Measurements from ENCODE around the gene HOXB1. TPM values are rescaled to one million over a fixed set of nuclear protein-coding genes. Genes with fewer than 3 reads are reported as not detected.

The HOXB1 gene
- polyA plus RNA-seq, 1 of the 3 experiments (the other 2 are of a cell fraction) = not detected

DNA sequence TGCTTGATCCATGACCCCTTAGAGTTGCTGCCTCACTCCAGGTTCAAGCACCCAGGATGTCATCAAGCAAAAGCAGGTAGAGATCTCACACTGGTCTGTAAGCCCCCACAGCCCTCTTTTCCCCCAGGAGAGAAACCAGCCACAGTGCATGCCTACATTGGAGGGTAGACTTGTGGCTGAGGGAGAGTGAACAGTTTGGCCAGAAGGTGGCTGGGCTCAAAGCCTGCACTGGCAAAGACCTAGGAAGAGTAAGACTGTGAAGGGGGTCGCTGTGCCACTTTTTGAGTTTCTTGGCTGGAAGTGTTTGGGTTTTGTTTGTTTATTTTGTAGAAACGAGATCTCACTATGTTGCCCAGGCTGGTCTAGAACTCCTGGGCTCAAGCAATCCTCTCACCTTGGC is 28.5 kb downstream of the HOXB1 start:
- H3K4me3 ChIP-seq (ENCODE audit: low read depth in 2 of 2, low read length in 1 of 2) = no peak overlapping the region
- CTCF ChIA-PET = interaction anchor here (1.4 to 1.6 kb wide), 2 partner anchors 12 to 45 kb away, joined by 3 read pairs; no protein-coding TSS in a partner anchor
- no peak for DNase-seq
- no peak for TF ChIP-seq CHD2 (IDR thresholded peaks at IDR 0.05; ENCODE audit: low read length, partially characterized antibody)
- TF ChIP-seq RFX5 (IDR thresholded peaks at IDR 0.05; ENCODE audit: low read length) = no peak
- no peak for TF ChIP-seq YY1 (IDR thresholded peaks at IDR 0.05; ENCODE audit: low read depth)
- TF ChIP-seq, protein P1, sequence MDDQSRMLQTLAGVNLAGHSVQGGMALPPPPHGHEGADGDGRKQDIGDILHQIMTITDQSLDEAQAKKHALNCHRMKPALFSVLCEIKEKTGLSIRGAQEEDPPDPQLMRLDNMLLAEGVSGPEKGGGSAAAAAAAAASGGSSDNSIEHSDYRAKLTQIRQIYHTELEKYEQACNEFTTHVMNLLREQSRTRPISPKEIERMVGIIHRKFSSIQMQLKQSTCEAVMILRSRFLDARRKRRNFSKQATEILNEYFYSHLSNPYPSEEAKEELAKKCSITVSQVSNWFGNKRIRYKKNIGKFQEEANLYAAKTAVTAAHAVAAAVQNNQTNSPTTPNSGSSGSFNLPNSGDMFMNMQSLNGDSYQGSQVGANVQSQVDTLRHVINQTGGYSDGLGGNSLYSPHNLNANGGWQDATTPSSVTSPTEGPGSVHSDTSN (IDR thresholded peaks at IDR 0.05) = no peak
- TF ChIP-seq RXRA (IDR thresholded peaks at IDR 0.05; ENCODE audit: borderline replicate concordance, low read depth) = no peak
- H3K79me2 ChIP-seq (ENCODE audit: insufficient read depth) = no peaks in the 10 kb centered on the region
- H3K27ac ChIP-seq (ENCODE audit: low read depth in 2 of 2, low read length in 1 of 2) = no peak overlapping the region
- H3K9me2 ChIP-seq = no peaks in the 10 kb centered on the region
- no peak overlapping the region for H3K9ac ChIP-seq
- no peaks in the 10 kb centered on the region for H4K20me1 ChIP-seq (ENCODE audit: insufficient read depth)
- H2AFZ ChIP-seq (ENCODE audit: low read depth) = no peak overlapping the region
- 18% methylated on average over 2 of the region's 2 CpGs for WGBS (ENCODE audit: low lambda C conversion rate)
- H3K9me3 ChIP-seq = no peaks in the 10 kb centered on the region
- peaks cover 64% of the 10 kb centered on the region for H3K27me3 ChIP-seq (ENCODE audit: insufficient read depth)
- H3F3A ChIP-seq (replicated peaks; ENCODE audit: insufficient read depth) = no peaks in the 10 kb centered on the region
- no peaks in the 10 kb centered on the region for H3K36me3 ChIP-seq (replicated peaks in 1 of 2; ENCODE audit: control insufficient read depth in 1 of 2, insufficient read depth in 2 of 2, low read length in 1 of 2)
- no peak overlapping the region for H3K4me2 ChIP-seq
- no peaks in the 10 kb centered on the region for H3K4me1 ChIP-seq (ENCODE audit: control insufficient read depth in 1 of 2, insufficient read depth in 2 of 2, low read depth in 1 of 2, low read length in 1 of 2)
- POLR2A ChIA-PET = no interaction called here

DNA sequence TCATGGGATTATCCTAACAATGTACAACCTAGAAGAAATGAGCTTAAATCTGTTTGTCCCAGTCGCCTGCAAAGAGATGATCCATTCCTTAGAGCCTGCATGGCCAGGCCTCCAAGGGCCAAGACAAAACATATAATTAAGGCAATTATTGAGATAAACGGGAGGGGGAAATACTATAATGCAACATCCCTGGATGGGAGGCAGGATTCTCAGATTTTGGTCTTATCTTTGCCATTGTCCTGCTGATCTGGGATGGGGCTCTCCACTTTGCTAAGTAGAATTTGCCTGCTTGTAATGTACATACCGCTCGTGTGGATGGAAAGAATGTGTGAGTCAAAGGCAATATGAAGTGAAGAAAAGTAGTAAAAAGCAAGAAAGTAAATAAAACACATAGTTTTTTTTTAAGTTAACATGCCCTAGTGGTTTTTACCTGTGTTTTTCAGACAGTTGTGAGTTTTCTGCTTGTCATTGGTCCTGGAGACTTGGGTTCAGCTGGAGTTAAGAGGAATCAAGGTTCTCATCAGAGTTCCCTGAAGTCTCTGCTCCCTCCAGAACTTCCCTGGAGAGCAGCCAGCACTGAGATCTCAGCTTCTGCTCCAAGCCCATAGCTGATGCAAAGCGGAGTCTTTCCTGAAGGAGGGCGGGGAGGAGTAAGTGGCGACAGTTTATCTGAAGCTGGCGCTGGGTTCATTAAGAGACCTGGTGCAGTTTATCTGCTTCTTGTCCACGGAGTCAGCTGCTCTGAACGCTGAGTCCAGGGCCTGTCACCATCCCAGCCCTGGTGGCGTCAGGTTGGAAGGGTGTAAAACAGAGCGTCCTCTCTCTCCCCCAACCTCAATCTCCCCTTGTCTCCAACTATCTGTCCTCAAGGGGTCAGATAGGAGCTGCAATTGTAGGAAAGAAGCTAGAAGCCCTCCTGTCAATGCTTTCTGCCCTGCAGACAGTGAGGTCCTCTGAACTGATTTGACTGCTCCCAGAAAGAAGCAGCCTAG is 30.1 kb downstream of the HOXB1 start:
- 30% methylated on average over 12 of the region's 12 CpGs for WGBS (ENCODE audit: low lambda C conversion rate)
- Histone ChIP-seq H4K20me1 (ENCODE audit: insufficient read depth) (no peaks in the 10 kb centered on the region), H3K79me2 (ENCODE audit: insufficient read depth) (no peaks in the 10 kb centered on the region), H3K4me1 (ENCODE audit: control insufficient read depth in 1 of 2, insufficient read depth in 2 of 2, low read depth in 1 of 2, low read length in 1 of 2) (no peaks in the 10 kb centered on the region), H3K4me3 (ENCODE audit: low read depth in 2 of 2, low read length in 1 of 2) (no peak overlapping the region), H2AFZ (ENCODE audit: low read depth) (no peak overlapping the region), H3K4me2 (no peak overlapping the region), H3K9ac (no peak overlapping the region), H3K36me3 (replicated peaks in 1 of 2; ENCODE audit: control insufficient read depth in 1 of 2, insufficient read depth in 2 of 2, low read length in 1 of 2) (no peaks in the 10 kb centered on the region), H3K27me3 (ENCODE audit: insufficient read depth) (peaks cover 52% of the 10 kb centered on the region), H3K27ac (ENCODE audit: low read depth in 2 of 2, low read length in 1 of 2) (no peak overlapping the region), H3K9me2 (no peaks in the 10 kb centered on the region), H3K9me3 (no peaks in the 10 kb centered on the region), H3F3A (replicated peaks; ENCODE audit: insufficient read depth) (no peaks in the 10 kb centered on the region)
- ChIA-PET POLR2A (no interaction called here), CTCF (interaction anchor here (0.6 to 1.5 kb wide), 2 partner anchors 92 to 612 kb away, joined by 3 read pairs; no protein-coding TSS in a partner anchor)
- DNase-seq = no peak
- TF ChIP-seq TAF1 (IDR thresholded peaks at IDR 0.05; ENCODE audit: borderline replicate concordance, low read depth, low read length) (no peak), NFIC (IDR thresholded peaks at IDR 0.05; ENCODE audit: borderline replicate concordance) (0 out of 2 replicates have a peak, but pooled peaks have one; percentile 4)

GRCh38 chr17:48499735-48500434 is 30.9 kb downstream of the HOXB1 start:
- Histone ChIP-seq H3K9me3 (no peaks in the 10 kb centered on the region), H3K27me3 (ENCODE audit: insufficient read depth) (peaks cover 59% of the 10 kb centered on the region), H3K36me3 (replicated peaks in 1 of 2; ENCODE audit: control insufficient read depth in 1 of 2, insufficient read depth in 2 of 2, low read length in 1 of 2) (no peaks in the 10 kb centered on the region), H3K9me2 (no peaks in the 10 kb centered on the region), H4K20me1 (ENCODE audit: insufficient read depth) (no peaks in the 10 kb centered on the region), H3K27ac (ENCODE audit: low read depth in 2 of 2, low read length in 1 of 2) (no peak overlapping the region), H3K9ac (no peak overlapping the region), H3F3A (replicated peaks; ENCODE audit: insufficient read depth) (no peaks in the 10 kb centered on the region), H3K4me3 (ENCODE audit: low read depth in 2 of 2, low read length in 1 of 2) (no peak overlapping the region), H3K79me2 (ENCODE audit: insufficient read depth) (no peaks in the 10 kb centered on the region), H3K4me1 (ENCODE audit: control insufficient read depth in 1 of 2, insufficient read depth in 2 of 2, low read depth in 1 of 2, low read length in 1 of 2) (no peaks in the 10 kb centered on the region), H3K4me2 (no peak overlapping the region), H2AFZ (ENCODE audit: low read depth) (no peak overlapping the region)
- no peak for DNase-seq
- ChIA-PET POLR2A (no interaction called here), CTCF (interaction anchor here (0.6 to 1.5 kb wide), 4 partner anchors 49 to 611 kb away, joined by 3 read pairs; no protein-coding TSS in a partner anchor)
- 33% methylated on average over 5 of the region's 5 CpGs for WGBS (ENCODE audit: low lambda C conversion rate)
- TF ChIP-seq MXI1 (IDR thresholded peaks at IDR 0.05; ENCODE audit: low read depth, low read length) (no peak), SMC3 (IDR thresholded peaks at IDR 0.05; ENCODE audit: low read depth, low read length) (no peak), JUND (IDR thresholded peaks at IDR 0.05) (no peak), FOXJ3 (CRISPR knock-in tag; IDR thresholded peaks at IDR 0.05) (no peak), TAF1 (IDR thresholded peaks at IDR 0.05; ENCODE audit: borderline replicate concordance, low read depth, low read length) (no peak), TCF12 (IDR thresholded peaks at IDR 0.05) (0 out of 2 replicates have a peak, but pooled peaks have one; percentile 8), NFIC (IDR thresholded peaks at IDR 0.05; ENCODE audit: borderline replicate concordance) (no peak), RCOR1 (IDR thresholded peaks at IDR 0.05; ENCODE audit: low read length) (no peak)
- TF ChIP-seq, protein P1 (IDR thresholded peaks at IDR 0.05) = peak; percentile 46
- TF ChIP-seq, protein P2, sequence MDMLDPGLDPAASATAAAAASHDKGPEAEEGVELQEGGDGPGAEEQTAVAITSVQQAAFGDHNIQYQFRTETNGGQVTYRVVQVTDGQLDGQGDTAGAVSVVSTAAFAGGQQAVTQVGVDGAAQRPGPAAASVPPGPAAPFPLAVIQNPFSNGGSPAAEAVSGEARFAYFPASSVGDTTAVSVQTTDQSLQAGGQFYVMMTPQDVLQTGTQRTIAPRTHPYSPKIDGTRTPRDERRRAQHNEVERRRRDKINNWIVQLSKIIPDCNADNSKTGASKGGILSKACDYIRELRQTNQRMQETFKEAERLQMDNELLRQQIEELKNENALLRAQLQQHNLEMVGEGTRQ (IDR thresholded peaks at IDR 0.05; ENCODE audit: borderline replicate concordance, low read depth, low read length) = no peak

All from SK-N-SH (cell line).